GM12873 (cell line): Measurements from ENCODE around the gene ST3GAL4.

Source experiments
- CTCF ChIP-seq: IDR thresholded peaks from 2 replicates; pipeline ENCODE4 v1.5.1; 2012; ENCODE audit warnings: low read depth, mild to moderate bottlenecking, moderate library complexity, low read length, control low read depth; ENCODE audit not compliant: insufficient read depth; ENCODE audit errors: missing control alignments

ST3GAL4 gene

GRCh38 chr11:126450806-126451205 is 95.3 kb downstream of the ST3GAL4 start:
- no peak for TF ChIP-seq CTCF

DNA sequence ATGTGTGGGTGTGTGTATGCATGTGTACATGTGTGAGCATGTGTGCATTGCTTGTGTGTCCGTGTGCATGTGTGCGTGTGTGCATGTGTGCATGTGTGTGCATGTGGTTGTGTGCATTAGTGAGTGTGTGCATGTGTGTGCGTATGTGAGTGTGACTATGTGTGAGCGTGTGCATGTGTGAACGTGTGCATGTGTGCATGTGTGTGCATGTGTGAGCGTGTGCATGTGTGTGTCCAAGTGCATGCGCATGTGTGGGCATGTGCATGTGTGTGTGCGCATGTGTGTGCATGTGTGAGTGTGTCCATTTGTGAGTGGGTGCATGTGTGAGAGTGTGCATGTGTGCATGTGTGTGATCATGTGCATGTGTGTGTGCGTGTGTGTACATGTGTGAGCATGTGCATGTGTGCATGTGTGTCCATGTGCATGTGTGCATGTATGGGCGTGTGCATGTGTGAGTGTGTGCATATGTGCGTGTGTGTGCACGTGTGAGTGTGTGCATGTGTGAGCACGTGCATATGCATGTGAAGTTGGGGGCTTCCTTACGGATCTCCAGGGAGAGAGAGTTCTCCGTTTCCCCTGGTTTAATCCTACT is 95.8 kb downstream of the ST3GAL4 start:
- TF ChIP-seq CTCF, result no peak

- TF ChIP-seq CTCF, result no peak
Measured at GRCh38 chr11:126452241-126453101, 97.0 kb downstream of the ST3GAL4 start.

GRCh38 chr11:126456089-126456488 is 100.6 kb downstream of the ST3GAL4 start:
- TF ChIP-seq CTCF, result no peak

DNA sequence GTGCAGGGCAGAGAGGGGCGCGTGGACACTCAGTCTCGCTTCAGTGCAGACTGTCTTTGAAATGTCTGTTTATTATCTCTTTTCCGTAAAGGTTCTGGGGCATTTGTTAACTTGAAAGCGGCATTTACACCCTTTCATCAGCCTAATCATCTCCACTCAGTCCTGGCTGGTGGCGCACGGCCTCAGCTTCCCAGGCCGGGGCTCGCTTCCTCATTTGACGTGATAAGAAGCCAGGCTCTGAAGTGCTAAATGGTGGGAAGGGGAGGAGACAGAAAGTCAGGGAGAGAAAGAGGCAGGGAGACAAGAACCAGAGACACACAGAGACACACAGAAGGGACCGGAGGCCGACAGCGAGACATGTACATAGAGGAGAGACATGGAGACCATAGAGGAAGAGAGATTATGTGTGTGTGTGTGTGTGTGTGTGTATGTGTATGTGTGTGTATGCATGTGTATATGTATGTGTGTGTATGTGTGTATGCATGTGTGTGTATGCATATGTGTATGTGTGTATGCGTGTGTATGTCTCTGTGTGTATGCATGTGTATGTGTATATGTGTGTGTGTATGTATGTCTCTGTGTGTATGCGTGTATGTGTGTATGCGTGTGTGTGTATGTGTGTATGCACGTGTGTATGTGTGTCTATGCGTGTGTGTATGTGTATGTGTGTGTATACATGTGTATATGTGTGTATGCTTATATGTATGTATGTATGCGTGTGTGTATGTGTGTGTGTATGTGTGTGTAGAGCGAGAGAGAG is 101.5 kb downstream of the ST3GAL4 start:
- TF ChIP-seq CTCF, result no peak

GRCh38 chr11:126457817-126458216 is 102.3 kb downstream of the ST3GAL4 start:
- TF ChIP-seq CTCF, result no peak

GRCh38 chr11:126459691-126460281 is 104.3 kb downstream of the ST3GAL4 start:
- TF ChIP-seq CTCF, result no peak
